GM10266 (cell line): ENCODE data around the gene PTPN11.

Experiments
- DNase-seq: peaks from one replicate; pipeline ENCODE4 v3.0.0; 2012; ENCODE audit errors: extremely low spot score
- CTCF ChIP-seq: IDR thresholded peaks from 2 replicates; pipeline ENCODE4 v1.5.1; 2012; ENCODE audit warnings: mild to moderate bottlenecking, low read depth; ENCODE audit not compliant: control insufficient read depth, insufficient read depth; ENCODE audit errors: missing control alignments

Gene PTPN11

GRCh38 chr12:112536367-112536730, 117.6 kb downstream of the PTPN11 start:
- no peak for TF ChIP-seq CTCF
- no peak for DNase-seq

- no peak for DNase-seq
- TF ChIP-seq CTCF: no peak
Measured at GRCh38 chr12:112537710-112538396, 119.1 kb downstream of the PTPN11 start.

GRCh38 chr12:112538740-112539139, 120.0 kb downstream of the PTPN11 start:
- TF ChIP-seq CTCF: no peak

GRCh38 chr12:112539221-112539620, 120.5 kb downstream of the PTPN11 start:
- DNase-seq: no peak
- TF ChIP-seq CTCF: no peak

More at GRCh38 chr12:112538740-112539139, 120.0 kb downstream of the PTPN11 start:
- DNase-seq: no peak

- TF ChIP-seq CTCF: no peak
- no peak for DNase-seq
Measured at GRCh38 chr12:112540021-112540420, 121.3 kb downstream of the PTPN11 start.

GRCh38 chr12:112543751-112544150, 125.0 kb downstream of the PTPN11 start:
- TF ChIP-seq CTCF: no peak

GRCh38 chr12:112546339-112546738, 127.6 kb downstream of the PTPN11 start:
- DNase-seq: no peak
- no peak for TF ChIP-seq CTCF

More at GRCh38 chr12:112543751-112544150, 125.0 kb downstream of the PTPN11 start:
- DNase-seq: no peak
